Measurements from ENCODE around the gene GADL1. TPM values are rescaled to one million over a fixed set of nuclear protein-coding genes. Genes with fewer than 3 reads are reported as not detected.

GADL1 gene
- total RNA-seq, 2 experiments from 2014 or later = not detected

- Mint-ChIP-seq H3K27ac (no peak overlapping the region), H3K9me3 (no peaks in the 10 kb centered on the region), H3K4me3 (no peak overlapping the region), H3K36me3 (ENCODE audit: low read depth) (no peaks in the 10 kb centered on the region), H3K4me1 (no peaks in the 10 kb centered on the region), H3K27me3 (peaks cover 3% of the 10 kb centered on the region)
- ChIA-PET CTCF (no interaction called here), POLR2A (no interaction called here)
- DNase-seq = no peak
Observed at GRCh38 chr3:30913176-30913575, 18.7 kb upstream of the GADL1 start.

- ChIA-PET CTCF (no interaction called here), POLR2A (no interaction called here)
- peaks cover 3% of the 10 kb centered on the region for H3K27me3 Mint-ChIP-seq
- no peak overlapping the region for H3K4me3 Mint-ChIP-seq
- H3K36me3 Mint-ChIP-seq (ENCODE audit: low read depth) = no peaks in the 10 kb centered on the region
- H3K9me3 Mint-ChIP-seq = no peaks in the 10 kb centered on the region
- H3K27ac Mint-ChIP-seq = no peak overlapping the region
- no peak for DNase-seq
- H3K4me1 Mint-ChIP-seq = no peaks in the 10 kb centered on the region
Observed at GRCh38 chr3:30912301-30912700, 17.8 kb upstream of the GADL1 start.

GRCh38 chr3:30908456-30909037 lies 14.1 kb upstream of the GADL1 start:
- Mint-ChIP-seq H3K9me3 (no peaks in the 10 kb centered on the region), H3K27ac (no peak overlapping the region), H3K27me3 (peaks cover 3% of the 10 kb centered on the region), H3K4me1 (no peaks in the 10 kb centered on the region), H3K4me3 (no peak overlapping the region), H3K36me3 (ENCODE audit: low read depth) (no peaks in the 10 kb centered on the region)
- CTCF ChIA-PET = no interaction called here
- POLR2A ChIA-PET = no interaction called here
- DNase-seq = no peak

GRCh38 chr3:30904996-30905395 lies 10.5 kb upstream of the GADL1 start:
- Mint-ChIP-seq H3K27me3 (peaks cover 3% of the 10 kb centered on the region), H3K9me3 (no peaks in the 10 kb centered on the region), H3K4me3 (no peak overlapping the region), H3K4me1 (no peaks in the 10 kb centered on the region), H3K27ac (no peak overlapping the region), H3K36me3 (ENCODE audit: low read depth) (no peaks in the 10 kb centered on the region)
- ChIA-PET POLR2A (no interaction called here), CTCF (no interaction called here)
- no peak for DNase-seq

GRCh38 chr3:30895329-30895728 lies 868 bp upstream of the GADL1 start:
- Mint-ChIP-seq H3K27ac (no peak overlapping the region), H3K27me3 (peaks cover 42% of the 10 kb centered on the region), H3K4me3 (peak overlapping the region; percentile 53), H3K36me3 (ENCODE audit: low read depth) (no peaks in the 10 kb centered on the region), H3K4me1 (peaks cover 13% of the 10 kb centered on the region), H3K9me3 (no peaks in the 10 kb centered on the region)
- POLR2A ChIA-PET = no interaction called here
- CTCF ChIA-PET = no interaction called here
- no peak for DNase-seq

- ChIA-PET POLR2A (no interaction called here), CTCF (no interaction called here)
- peaks cover 13% of the 10 kb centered on the region for H3K4me1 Mint-ChIP-seq
- DNase-seq = no peak
- peaks cover 44% of the 10 kb centered on the region for H3K27me3 Mint-ChIP-seq
- no peaks in the 10 kb centered on the region for H3K36me3 Mint-ChIP-seq (ENCODE audit: low read depth)
- H3K4me3 Mint-ChIP-seq = peak overlapping the region; percentile 53
- no peaks in the 10 kb centered on the region for H3K9me3 Mint-ChIP-seq
- H3K27ac Mint-ChIP-seq = no peak overlapping the region
Observed at GRCh38 chr3:30893678-30894325, 659 bp downstream of the GADL1 start.

- Mint-ChIP-seq H3K36me3 (ENCODE audit: low read depth) (no peaks in the 10 kb centered on the region), H3K9me3 (peaks cover 2% of the 10 kb centered on the region), H3K27ac (no peak overlapping the region), H3K27me3 (peaks cover 46% of the 10 kb centered on the region), H3K4me3 (no peak overlapping the region), H3K4me1 (peaks cover 13% of the 10 kb centered on the region)
- no peak for DNase-seq
- CTCF ChIA-PET = no interaction called here
- POLR2A ChIA-PET = no interaction called here
Observed at GRCh38 chr3:30890907-30891306, 3.6 kb downstream of the GADL1 start.

GRCh38 chr3:30886888-30887287 lies 7.6 kb downstream of the GADL1 start:
- Mint-ChIP-seq H3K4me1 (peaks cover 10% of the 10 kb centered on the region), H3K4me3 (no peak overlapping the region), H3K27ac (no peak overlapping the region), H3K9me3 (peaks cover 2% of the 10 kb centered on the region), H3K36me3 (ENCODE audit: low read depth) (no peaks in the 10 kb centered on the region), H3K27me3 (peaks cover 22% of the 10 kb centered on the region)
- DNase-seq = no peak
- POLR2A ChIA-PET = no interaction called here
- CTCF ChIA-PET = no interaction called here

- DNase-seq = no peak
- Mint-ChIP-seq H3K27ac (no peak overlapping the region), H3K4me3 (no peak overlapping the region), H3K27me3 (peaks cover 2% of the 10 kb centered on the region), H3K4me1 (no peaks in the 10 kb centered on the region), H3K36me3 (ENCODE audit: low read depth) (no peaks in the 10 kb centered on the region), H3K9me3 (peaks cover 2% of the 10 kb centered on the region)
- ChIA-PET POLR2A (no interaction called here), CTCF (no interaction called here)
Observed at GRCh38 chr3:30878862-30879261, 15.6 kb downstream of the GADL1 start.

GRCh38 chr3:30875505-30875904 lies 19.0 kb downstream of the GADL1 start:
- peaks cover 2% of the 10 kb centered on the region for H3K27me3 Mint-ChIP-seq

GRCh38 chr3:30873671-30874070 lies 20.8 kb downstream of the GADL1 start:
- Mint-ChIP-seq H3K9me3 (no peaks in the 10 kb centered on the region), H3K27me3 (peaks cover 4% of the 10 kb centered on the region), H3K27ac (no peak overlapping the region), H3K4me1 (no peaks in the 10 kb centered on the region), H3K4me3 (no peak overlapping the region), H3K36me3 (ENCODE audit: low read depth) (no peaks in the 10 kb centered on the region)
- no peak for DNase-seq
- ChIA-PET POLR2A (no interaction called here), CTCF (no interaction called here)

More at GRCh38 chr3:30875505-30875904, 19.0 kb downstream of the GADL1 start:
- Mint-ChIP-seq H3K9me3 (peaks cover 2% of the 10 kb centered on the region), H3K27ac (no peak overlapping the region), H3K4me1 (no peaks in the 10 kb centered on the region), H3K36me3 (ENCODE audit: low read depth) (no peaks in the 10 kb centered on the region), H3K4me3 (no peak overlapping the region)
- DNase-seq = no peak
- POLR2A ChIA-PET = no interaction called here
- CTCF ChIA-PET = no interaction called here

- CTCF ChIA-PET = no interaction called here
- POLR2A ChIA-PET = no interaction called here
- no peaks in the 10 kb centered on the region for H3K9me3 Mint-ChIP-seq
- H3K4me1 Mint-ChIP-seq = no peaks in the 10 kb centered on the region
- peaks cover 4% of the 10 kb centered on the region for H3K27me3 Mint-ChIP-seq
- H3K27ac Mint-ChIP-seq = no peak overlapping the region
- no peak for DNase-seq
- no peak overlapping the region for H3K4me3 Mint-ChIP-seq
- no peaks in the 10 kb centered on the region for H3K36me3 Mint-ChIP-seq (ENCODE audit: low read depth)
Observed at GRCh38 chr3:30872879-30873278, 21.6 kb downstream of the GADL1 start.

- no peaks in the 10 kb centered on the region for H3K36me3 Mint-ChIP-seq (ENCODE audit: low read depth)
- no peaks in the 10 kb centered on the region for H3K4me1 Mint-ChIP-seq
- H3K27ac Mint-ChIP-seq = no peak overlapping the region
- H3K4me3 Mint-ChIP-seq = no peak overlapping the region
- H3K9me3 Mint-ChIP-seq = no peaks in the 10 kb centered on the region
- no peak for DNase-seq
- ChIA-PET CTCF (no interaction called here), POLR2A (no interaction called here)
- H3K27me3 Mint-ChIP-seq = peaks cover 5% of the 10 kb centered on the region
Observed at GRCh38 chr3:30871720-30872119, 22.7 kb downstream of the GADL1 start.

- no peak overlapping the region for H3K4me3 Mint-ChIP-seq
- peaks cover 16% of the 10 kb centered on the region for H3K27me3 Mint-ChIP-seq
- DNase-seq = no peak
- ChIA-PET CTCF (no interaction called here), POLR2A (no interaction called here)
- no peaks in the 10 kb centered on the region for H3K9me3 Mint-ChIP-seq
- H3K4me1 Mint-ChIP-seq = no peaks in the 10 kb centered on the region
- H3K36me3 Mint-ChIP-seq (ENCODE audit: low read depth) = no peaks in the 10 kb centered on the region
- no peak overlapping the region for H3K27ac Mint-ChIP-seq
Observed at GRCh38 chr3:30864836-30865235, 29.6 kb downstream of the GADL1 start.

Data from activated CD4-positive, alpha-beta memory T cell treated with anti-CD3 and anti-CD28 coated beads, Interleukin-2, amount 10 ng/mL, durations not matched to agents 7 days and 5 days (primary cell).